H9 (cell line): ENCODE data around the gene SRPK2. TPM values are rescaled to one million over a fixed set of nuclear protein-coding genes. Genes with fewer than 3 reads are reported as not detected.

Experiments
- DNase-seq: peaks from one replicate; pipeline ENCODE4 v3.0.0-alpha.2; 2017
- H2AFZ ChIP-seq: one replicate; pipeline ENCODE4 v1.6.1; 2013; ENCODE audit warnings: mild to moderate bottlenecking, low read length, control low read depth, moderate library complexity
- H2AK5ac ChIP-seq: 2 replicates; pipeline ENCODE4 v1.6.1; 2013; ENCODE audit warnings: low read length, control low read depth, mixed read lengths; ENCODE audit not compliant: insufficient read length
- H2BK120ac ChIP-seq: one replicate; pipeline ENCODE4 v1.6.1; 2013; ENCODE audit warnings: low read depth, mild to moderate bottlenecking, low read length, control low read depth, inconsistent platforms; ENCODE audit not compliant: poor library complexity, severe bottlenecking
- H2BK12ac ChIP-seq: 2 replicates; pipeline ENCODE4 v1.6.1; 2013; ENCODE audit warnings: low read length, control low read depth, mixed read lengths, low read depth; ENCODE audit not compliant: insufficient read length
- H2BK15ac ChIP-seq: 2 replicates; pipeline ENCODE4 v1.6.1; 2013; ENCODE audit warnings: low read depth, low read length, control low read depth
- H2BK20ac ChIP-seq: one replicate; pipeline ENCODE4 v1.6.1; 2013; ENCODE audit warnings: low read depth, mild to moderate bottlenecking, low read length, control low read depth, inconsistent platforms; ENCODE audit not compliant: poor library complexity, severe bottlenecking
- H2BK5ac ChIP-seq: 2 replicates; pipeline ENCODE4 v1.6.1; 2013; ENCODE audit warnings: low read length, control low read depth, mixed read lengths; ENCODE audit not compliant: insufficient read length
- H3K14ac ChIP-seq: 2 replicates; pipeline ENCODE4 v1.6.1; 2013; ENCODE audit warnings: low read length, control low read depth; ENCODE audit not compliant: insufficient read depth
- H3K18ac ChIP-seq: 2 replicates; pipeline ENCODE4 v1.6.1; 2013; ENCODE audit warnings: low read depth, mild to moderate bottlenecking, mixed read lengths, low read length, control low read depth; ENCODE audit not compliant: insufficient read length
- H3K23ac ChIP-seq: 2 replicates; pipeline ENCODE4 v1.6.1; 2013; ENCODE audit warnings: low read length, control low read depth, mixed read lengths, low read depth; ENCODE audit not compliant: insufficient read length
- H3K23me2 ChIP-seq: 2 replicates; pipeline ENCODE4 v1.6.1; 2013; ENCODE audit warnings: low read depth, mild to moderate bottlenecking, mixed read lengths, low read length, control low read depth; ENCODE audit not compliant: insufficient read length, poor library complexity, severe bottlenecking
- H3K27ac ChIP-seq: 2 replicates; pipeline ENCODE4 v1.5.1; 2013; ENCODE audit warnings: low read length, control low read depth, mixed read lengths, low read depth; ENCODE audit not compliant: insufficient read length
- H3K27me3 ChIP-seq: 2 replicates; pipeline ENCODE4 v1.6.1; 2013; ENCODE audit warnings: low read length, control low read depth, inconsistent platforms; ENCODE audit not compliant: insufficient read depth
- H3K4ac ChIP-seq: 2 replicates; pipeline ENCODE4 v1.6.1; 2013; ENCODE audit warnings: low read depth, mild to moderate bottlenecking, control low read depth, inconsistent platforms, low read length, moderate library complexity
- H3K4me1 ChIP-seq: 2 replicates; pipeline ENCODE4 v1.6.1; 2013; ENCODE audit warnings: low read length, control low read depth, inconsistent platforms; ENCODE audit not compliant: insufficient read depth
- H3K4me2 ChIP-seq: 2 replicates; pipeline ENCODE4 v1.6.1; 2013; ENCODE audit warnings: low read length, control low read depth, mixed read lengths; ENCODE audit not compliant: insufficient read length, insufficient read depth
- H3K56ac ChIP-seq: 2 replicates; pipeline ENCODE4 v1.6.1; 2013; ENCODE audit warnings: low read depth, mild to moderate bottlenecking, mixed read lengths, low read length, control low read depth; ENCODE audit not compliant: insufficient read length
- H3K79me1 ChIP-seq: 2 replicates; pipeline ENCODE4 v1.6.1; 2013; ENCODE audit warnings: low read depth, mild to moderate bottlenecking, moderate library complexity, low read length, control low read depth, inconsistent platforms; ENCODE audit not compliant: insufficient read depth, poor library complexity, severe bottlenecking
- H3K79me2 ChIP-seq: 2 replicates; pipeline ENCODE4 v1.6.1; 2013; ENCODE audit warnings: low read length, control low read depth, inconsistent platforms; ENCODE audit not compliant: insufficient read depth
- H3K9ac ChIP-seq: 2 replicates; pipeline ENCODE4 v1.6.1; 2013; ENCODE audit warnings: low read length, control low read depth, mixed read lengths; ENCODE audit not compliant: insufficient read length; ENCODE audit errors: extremely low read depth
- H3K9me3 ChIP-seq: one replicate; pipeline ENCODE4 v1.6.1; 2013; ENCODE audit warnings: low read depth, low read length, inconsistent platforms; ENCODE audit not compliant: control insufficient read depth
- H3T11ph ChIP-seq: one replicate; pipeline ENCODE4 v1.6.1; 2013; ENCODE audit warnings: mild to moderate bottlenecking, low read length, control low read depth, inconsistent platforms
- H4K20me1 ChIP-seq: one replicate; pipeline ENCODE4 v1.6.1; 2013; ENCODE audit not compliant: control insufficient read depth, insufficient read length, insufficient read depth
- H4K5ac ChIP-seq: 2 replicates; pipeline ENCODE4 v1.6.1; 2013; ENCODE audit warnings: low read depth, mild to moderate bottlenecking, mixed read lengths, low read length, control low read depth; ENCODE audit not compliant: insufficient read length
- H4K8ac ChIP-seq: replicated peaks from 2 replicates; pipeline ENCODE4 v1.6.1; 2013; ENCODE audit warnings: low read length, control low read depth, mixed read lengths, low read depth; ENCODE audit not compliant: insufficient read length
- H4K91ac ChIP-seq: 2 replicates; pipeline ENCODE4 v1.6.1; 2013; ENCODE audit warnings: low read depth, mild to moderate bottlenecking, moderate library complexity, mixed read lengths, low read length, control low read depth; ENCODE audit not compliant: insufficient read length
- H3K27ac Mint-ChIP-seq, 3 experiments: 2 replicates in 2 of 3; 3 replicates in 1 of 3; pipeline ENCODE4 v1.8.0; 2020 to 2021; ENCODE audit warnings: mixed read lengths in 3 of 3, mild to moderate bottlenecking in 1 of 3, moderate library complexity in 1 of 3
- H3K27me3 Mint-ChIP-seq: 2 replicates; pipeline ENCODE4 v1.8.0; 2021; ENCODE audit warnings: low read depth, mild to moderate bottlenecking, moderate library complexity, mixed read lengths
- H3K36me3 Mint-ChIP-seq, 3 experiments: 2 replicates in 2 of 3; 3 replicates in 1 of 3; pipeline ENCODE4 v1.8.0; 2020 to 2021; ENCODE audit warnings: low read depth in 3 of 3, mixed read lengths in 3 of 3; ENCODE audit not compliant: insufficient read depth in 1 of 3
- H3K4me1 Mint-ChIP-seq, 2 experiments: 2 replicates each; pipeline ENCODE4 v1.8.0; 2020; ENCODE audit warnings: mixed read lengths in 2 of 2
- H3K4me3 Mint-ChIP-seq, 2 experiments: 2 replicates in 1 of 2; 3 replicates in 1 of 2; pipeline ENCODE4 v1.8.0; 2020 to 2021; ENCODE audit warnings: mild to moderate bottlenecking in 2 of 2, mixed read lengths in 2 of 2, moderate library complexity in 1 of 2
- H3K9me3 Mint-ChIP-seq, 2 experiments: 2 replicates in 1 of 2; 3 replicates in 1 of 2; pipeline ENCODE4 v1.8.0; 2020; ENCODE audit warnings: mild to moderate bottlenecking in 2 of 2, mixed read lengths in 2 of 2, moderate library complexity in 1 of 2
- CTCF ChIP-seq: fragments of 200-600 bp; sonication (generic); conservative IDR thresholded peaks from 3 replicates; pipeline ENCODE4 v1.8.0; 2021; ENCODE audit warnings: antibody characterized with exemption, mild to moderate bottlenecking
- WGBS: extraction: QIAGEN DNeasy Blood & Tissue Kit; methylation state at CpG from one replicate; pipeline ENCODE4 v1.1.7; 2013; ENCODE audit warnings: missing lambda C conversion rate, low lambda C conversion rate, mixed read lengths; ENCODE audit not compliant: insufficient read length; ENCODE audit errors: extremely low coverage; 5-methylcytosine and 5-hydroxymethylcytosine counted together
- total RNA-seq: library from RNA; stranded (reverse); gene quantifications from 2 replicates; pipeline ENCODE4 v1.2.1, GENCODE V29; 2021

Gene SRPK2
- total RNA-seq, 1 experiment from 2014 or later = 41.1 TPM

- no peaks in the 10 kb centered on the region for H3K79me2 ChIP-seq
- Mint-ChIP-seq H3K4me1 (no peaks in the 10 kb centered on the region), H3K4me3 (no peak overlapping the region), H3K36me3 (peaks cover 44 to 95% (median 91%) of the 10 kb centered on the region in 3 experiments), H3K27me3 (no peaks in the 10 kb centered on the region), H3K27ac (no peak overlapping the region), H3K9me3 (no peaks in the 10 kb centered on the region)
- no peak overlapping the region for H2AK5ac ChIP-seq
- no peak overlapping the region for H2BK15ac ChIP-seq
- no peak overlapping the region for H3K4ac ChIP-seq
- no peaks in the 10 kb centered on the region for H3K4me1 ChIP-seq
- H3K9ac ChIP-seq = no peak overlapping the region
- H3K18ac ChIP-seq = no peak overlapping the region
- no peak overlapping the region for H2AFZ ChIP-seq
- no peaks in the 10 kb centered on the region for H3K27me3 ChIP-seq
- no peak overlapping the region for H3K4me2 ChIP-seq
- no peaks in the 10 kb centered on the region for H3K9me3 ChIP-seq
- no peak for TF ChIP-seq CTCF
- no peak overlapping the region for H2BK20ac ChIP-seq
- no peak for DNase-seq
- no peak overlapping the region for H3T11ph ChIP-seq
- no peak overlapping the region for H3K56ac ChIP-seq
- H2BK12ac ChIP-seq = no peak overlapping the region
- no peak overlapping the region for H4K5ac ChIP-seq
- no peak overlapping the region for H4K91ac ChIP-seq
- H3K79me1 ChIP-seq = no peaks in the 10 kb centered on the region
- H2BK5ac ChIP-seq = no peak overlapping the region
- no peak overlapping the region for H2BK120ac ChIP-seq
- H4K8ac ChIP-seq = no peak overlapping the region
- whole genome bisulfite sequencing = no CpG with 5 or more reads among the region's 6 CpGs
- no peak overlapping the region for H3K14ac ChIP-seq
- no peak overlapping the region for H3K23ac ChIP-seq
- H4K20me1 ChIP-seq = no peaks in the 10 kb centered on the region
- H3K23me2 ChIP-seq = no peaks in the 10 kb centered on the region
- H3K27ac ChIP-seq = no peak overlapping the region
Measured at GRCh38 chr7:105079348-105079747, 309.4 kb downstream of the SRPK2 start.
